HEK293 (cell line): Measurements from ENCODE around the gene STAMBPL1.

Experiments used
- CTCF ChIA-PET: fragments of 350-600 bp; formaldehyde crosslinking; extraction: SDS; loops from one replicate; lab custom pipeline; 2021; ENCODE audit warnings: antibody characterized with exemption; lab: Yijun Ruan, JAX
- POLR2A ChIA-PET: fragments of 300-600 bp; formaldehyde crosslinking; extraction: SDS; loops from one replicate; lab custom pipeline; 2020; ENCODE audit warnings: antibody characterized with exemption, inconsistent platforms; lab: Yijun Ruan, JAX
- H3K27ac ChIP-seq: fragments of 200-500 bp; sonication (Bioruptor generic); 2 replicates; pipeline ENCODE4 v1.5.1; 2014; ENCODE audit warnings: low read depth, low read length, control low read depth, inconsistent platforms; ENCODE audit errors: extremely low read depth
- H3K36me3 ChIP-seq, 2 experiments: fragments of 200-500 bp in 1 of 2; sonication (Bioruptor generic) in 1 of 2; 1 replicate in 1 of 2; 2 replicates in 1 of 2; pipeline ENCODE4 v1.5.1; 2014 to 2017; ENCODE audit warnings: inconsistent platforms in 2 of 2, low read length in 2 of 2; ENCODE audit not compliant: control insufficient read depth in 2 of 2, insufficient read depth in 1 of 2
- H3K4me1 ChIP-seq: fragments of 200-500 bp; sonication (Bioruptor generic); 2 replicates; pipeline ENCODE4 v1.5.1; 2014; ENCODE audit warnings: mild to moderate bottlenecking, low read length, inconsistent platforms; ENCODE audit not compliant: control insufficient read depth, insufficient read depth
- H3K4me3 ChIP-seq: 2 replicates; pipeline ENCODE4 v1.5.1; 2011; ENCODE audit warnings: low read depth, mild to moderate bottlenecking, control low read depth, low read length, moderate library complexity
- H3K9me3 ChIP-seq: fragments of 200-500 bp; sonication (Bioruptor generic); 2 replicates; pipeline ENCODE4 v1.5.1; 2014; ENCODE audit warnings: low read depth, low read length, inconsistent platforms; ENCODE audit not compliant: control insufficient read depth, insufficient read depth
- EGR2 ChIP-seq: fragments of 450-650 bp; formaldehyde crosslinking; IDR thresholded peaks from 2 replicates; pipeline ENCODE4 v1.5.1; 2016; ENCODE audit warnings: low read depth, missing biosample characterization, missing genetic modification characterization
- GLI2 ChIP-seq: fragments of 450-650 bp; formaldehyde crosslinking; IDR thresholded peaks from 2 replicates; pipeline ENCODE4; 2017; ENCODE audit warnings: missing biosample characterization, missing genetic modification characterization, low read depth, borderline replicate concordance
- HIC1 ChIP-seq: fragments of 450-650 bp; formaldehyde crosslinking; IDR thresholded peaks from 2 replicates; pipeline ENCODE4 v1.5.1; 2016; ENCODE audit warnings: missing biosample characterization, missing genetic modification characterization
- PRDM4 ChIP-seq: fragments of 450-650 bp; formaldehyde crosslinking; IDR thresholded peaks from 2 replicates; pipeline ENCODE4 v1.5.1; 2017; ENCODE audit warnings: missing biosample characterization, missing genetic modification characterization
- SETDB1 ChIP-seq: IDR thresholded peaks from one replicate; pipeline ENCODE4 v1.6.1; 2017; ENCODE audit warnings: mild to moderate bottlenecking, low read length, moderate library complexity, mixed read lengths; ENCODE audit not compliant: insufficient read length
- SP7 ChIP-seq: fragments of 450-650 bp; formaldehyde crosslinking; IDR thresholded peaks from 2 replicates; pipeline ENCODE4 v1.5.1; 2016; ENCODE audit warnings: missing biosample characterization, missing genetic modification characterization
- ZBTB21 ChIP-seq: fragments of 450-650 bp; formaldehyde crosslinking; IDR thresholded peaks from 2 replicates; pipeline ENCODE4 v1.5.1; 2017; ENCODE audit warnings: missing biosample characterization, missing genetic modification characterization
- ZBTB26 ChIP-seq: fragments of 450-650 bp; formaldehyde crosslinking; optimal IDR thresholded peaks from 2 replicates; pipeline ENCODE3; 2016; ENCODE audit warnings: missing biosample characterization, mild to moderate bottlenecking, missing genetic modification characterization
- ZBTB8A ChIP-seq: fragments of 450-650 bp; formaldehyde crosslinking; IDR thresholded peaks from 2 replicates; pipeline ENCODE4 v1.5.1; 2016; ENCODE audit warnings: missing biosample characterization, missing genetic modification characterization
- ZFP69B ChIP-seq: fragments of 450-650 bp; formaldehyde crosslinking; IDR thresholded peaks from 2 replicates; pipeline ENCODE4 v1.5.1; 2016; ENCODE audit warnings: missing biosample characterization, missing genetic modification characterization
- ZNF10 ChIP-seq: fragments of 450-650 bp; formaldehyde crosslinking; IDR thresholded peaks from 2 replicates; pipeline ENCODE4 v1.5.1; 2017; ENCODE audit warnings: missing biosample characterization, missing genetic modification characterization
- ZNF148 ChIP-seq: fragments of 450-650 bp; formaldehyde crosslinking; IDR thresholded peaks from 2 replicates; pipeline ENCODE4 v1.5.0; 2017; ENCODE audit warnings: missing biosample characterization, missing genetic modification characterization, borderline replicate concordance
- ZNF214 ChIP-seq: fragments of 450-650 bp; formaldehyde crosslinking; IDR thresholded peaks from 2 replicates; pipeline ENCODE4 v1.5.1; 2017; ENCODE audit warnings: missing biosample characterization, mild to moderate bottlenecking, missing genetic modification characterization, borderline replicate concordance
- ZNF324 ChIP-seq: fragments of 450-650 bp; formaldehyde crosslinking; IDR thresholded peaks from 2 replicates; pipeline ENCODE4 v1.5.1; 2016; ENCODE audit warnings: missing biosample characterization, missing genetic modification characterization
- ZNF391 ChIP-seq: fragments of 450-650 bp; formaldehyde crosslinking; IDR thresholded peaks from 2 replicates; pipeline ENCODE4 v1.5.1; 2016; ENCODE audit warnings: low read depth, missing biosample characterization, missing genetic modification characterization, borderline replicate concordance
- ZNF560 ChIP-seq: fragments of 450-650 bp; formaldehyde crosslinking; IDR thresholded peaks from 2 replicates; pipeline ENCODE4 v1.5.1; 2017; ENCODE audit warnings: missing biosample characterization, missing genetic modification characterization, borderline replicate concordance
- ZNF600 ChIP-seq: fragments of 450-650 bp; formaldehyde crosslinking; IDR thresholded peaks from 2 replicates; pipeline ENCODE4 v1.5.1; 2016; ENCODE audit warnings: missing biosample characterization, missing genetic modification characterization
- ZNF76 ChIP-seq: fragments of 450-650 bp; formaldehyde crosslinking; IDR thresholded peaks from 2 replicates; pipeline ENCODE4; 2016; ENCODE audit warnings: low read depth, missing biosample characterization, missing genetic modification characterization, borderline replicate concordance
- ZSCAN23 ChIP-seq: fragments of 450-650 bp; formaldehyde crosslinking; IDR thresholded peaks from 2 replicates; pipeline ENCODE4 v1.5.1; 2016; ENCODE audit warnings: missing biosample characterization, missing genetic modification characterization

Gene STAMBPL1

GRCh38 chr10:88968391-88968790, 88.3 kb downstream of the STAMBPL1 start:
- no peaks in the 10 kb centered on the region for H3K36me3 ChIP-seq
- peaks cover 3% of the 10 kb centered on the region; the same call in 1 of the 2 replicates for H3K4me1 ChIP-seq
- H3K27ac ChIP-seq, result no peak overlapping the region
- ChIA-PET CTCF (interaction anchor here (0.5 to 1.8 kb wide), 5 partner anchors 12 to 249 kb away, joined by 3 to 8 read pairs (median 4); no protein-coding TSS in a partner anchor), POLR2A (no interaction called here)
- H3K4me3 ChIP-seq, result no peak overlapping the region
- no peaks in the 10 kb centered on the region for H3K9me3 ChIP-seq
- TF ChIP-seq ZBTB8A (tag by site-specific recombination) (no peak), HIC1 (tag by site-specific recombination) (no peak), ZNF391 (tag by site-specific recombination) (no peak), SETDB1 (no peak), ZNF600 (tag by site-specific recombination) (no peak), SP7 (tag by site-specific recombination) (no peak), ZNF214 (tag by site-specific recombination) (no peak), ZBTB26 (tag by site-specific recombination) (no peak), GLI2 (no peak), ZSCAN23 (tag by site-specific recombination) (no peak), ZNF76 (no peak), ZNF324 (tag by site-specific recombination) (no peak), ZNF148 (tag by site-specific recombination) (no peak), EGR2 (no peak), ZBTB21 (no peak), ZNF10 (tag by site-specific recombination) (no peak), ZNF560 (tag by site-specific recombination) (no peak), PRDM4 (tag by site-specific recombination) (no peak), ZFP69B (tag by site-specific recombination) (no peak)
